Keratinocyte (primary cell): Measurements from ENCODE around the gene HPF1. TPM values are rescaled to one million over a fixed set of nuclear protein-coding genes. Genes with fewer than 3 reads are reported as not detected.
"Not testable (repeated sequence)": the region's sequence is repeated elsewhere in the genome, so short reads cannot be mapped to it uniquely, and the experiment has no call there.

Source experiments
- DNase-seq: peaks from one replicate; pipeline ENCODE4 v3.0.0-alpha.2; 2011; ENCODE audit warnings: low read depth, missing footprints, low spot score
- FAIRE-seq: peaks from 2 replicates; lab custom pipeline; 2011; peaks lifted over from hg19 to GRCh38; lab: Jason Lieb, UNC
- H2AFZ ChIP-seq: 2 replicates; pipeline ENCODE4 v1.6.0; 2012; ENCODE audit warnings: low read length, control low read depth, inconsistent platforms; ENCODE audit not compliant: control insufficient read depth
- H3K27ac ChIP-seq: 2 replicates; pipeline ENCODE4 v1.5.1; 2011; ENCODE audit warnings: low read length; ENCODE audit not compliant: control insufficient read depth, insufficient read depth
- H3K27me3 ChIP-seq: 3 replicates; pipeline ENCODE4 v1.6.0; 2011; ENCODE audit warnings: low read length; ENCODE audit not compliant: control insufficient read depth, insufficient read depth; ENCODE audit errors: extremely low read depth
- H3K36me3 ChIP-seq, 2 experiments: 2 replicates in 1 of 2; 3 replicates in 1 of 2; pipeline ENCODE4 v1.5.1; 2011; ENCODE audit warnings: low read length in 2 of 2, mild to moderate bottlenecking in 1 of 2; ENCODE audit not compliant: control insufficient read depth in 2 of 2, insufficient read depth in 2 of 2; ENCODE audit errors: extremely low read depth in 1 of 2
- H3K4me1 ChIP-seq: 3 replicates; pipeline ENCODE4 v1.5.1; 2011; ENCODE audit warnings: low read length; ENCODE audit not compliant: control insufficient read depth, insufficient read depth; ENCODE audit errors: extremely low read depth
- H3K4me2 ChIP-seq: 3 replicates; pipeline ENCODE4 v1.6.0; 2011; ENCODE audit warnings: low read depth, low read length; ENCODE audit not compliant: control insufficient read depth, insufficient read depth; ENCODE audit errors: extremely low read depth
- H3K4me3 ChIP-seq, 3 experiments: fragments of 200-600 bp in 1 of 3; sonication (generic) in 1 of 3; 2 replicates in 2 of 3; 3 replicates in 1 of 3; pipeline ENCODE4 v1.5.1; 2011 to 2016; ENCODE audit warnings: low read length in 3 of 3, mild to moderate bottlenecking in 3 of 3, control low read depth in 2 of 3, inconsistent platforms in 1 of 3, low read depth in 1 of 3, mixed read lengths in 1 of 3, mixed run types in 1 of 3, moderate library complexity in 1 of 3; ENCODE audit not compliant: control insufficient read depth in 2 of 3, insufficient read depth in 2 of 3; ENCODE audit errors: extremely low read depth in 1 of 3
- H3K79me2 ChIP-seq: 2 replicates; pipeline ENCODE4 v1.6.0; 2012; ENCODE audit warnings: low read length; ENCODE audit not compliant: control insufficient read depth, insufficient read depth
- H3K9ac ChIP-seq: 3 replicates; pipeline ENCODE4 v1.6.0; 2011; ENCODE audit warnings: low read length; ENCODE audit not compliant: control insufficient read depth, insufficient read depth; ENCODE audit errors: extremely low read depth
- H3K9me1 ChIP-seq: 3 replicates; pipeline ENCODE4 v1.6.0; 2011; ENCODE audit warnings: low read length; ENCODE audit not compliant: control insufficient read depth, insufficient read depth; ENCODE audit errors: extremely low read depth
- H3K9me3 ChIP-seq: 2 replicates; pipeline ENCODE4 v1.5.1; 2012; ENCODE audit warnings: low read depth, low read length; ENCODE audit not compliant: control insufficient read depth
- H4K20me1 ChIP-seq: 3 replicates; pipeline ENCODE4 v1.6.0; 2011; ENCODE audit warnings: low read length; ENCODE audit not compliant: control insufficient read depth, insufficient read depth; ENCODE audit errors: extremely low read depth
- CTCF ChIP-seq, 3 experiments: IDR thresholded peaks in 1 of 3; conservative IDR thresholded peaks in 1 of 3; optimal IDR thresholded peaks in 1 of 3; 2 replicates in 2 of 3; 3 replicates in 1 of 3; pipeline versions ENCODE3 to v1.5.1; 2011; ENCODE audit warnings: low read length in 3 of 3, mild to moderate bottlenecking in 3 of 3, moderate library complexity in 2 of 3, control low read depth in 1 of 3, inconsistent platforms in 1 of 3; ENCODE audit not compliant: insufficient read depth in 2 of 3; ENCODE audit errors: extremely low read depth in 1 of 3
- EZH2 ChIP-seq: IDR thresholded peaks from one replicate; pipeline ENCODE4 v1.6.1; 2012; ENCODE audit warnings: inconsistent platforms, mild to moderate bottlenecking, low read length, moderate library complexity
- dilution Hi-C: fragments of 300-500 bp; cut with MboI; formaldehyde crosslinking; loops from one replicate; pipeline ENCODE4 v1.7.0; 2020; ENCODE audit warnings: low sequenced_read_pairs; ENCODE audit not compliant: extremely low pct_ligation_motif_present
- polyA plus RNA-seq, 5 experiments: library from polyadenylated mRNA; depleted of rRNA in 3 of 5; stranded (reverse) in 3 of 5; stranded (forward) in 1 of 5; unstranded in 1 of 5; fragments of >200 nt; gene quantifications; 1 replicate in 1 of 5; 2 replicates in 3 of 5; 3 replicates in 1 of 5; pipeline versions ENCODE4 v1.2.1 to v1.2.3, GENCODE V29; 2011 to 2012; ENCODE audit warnings: missing spikeins in 2 of 5, low read depth in 1 of 5, low replicate concordance in 1 of 5

The HPF1 gene
- polyA plus RNA-seq, 1 donor (not counting 4 experiments of a cell fraction or from before 2014, with no cell fraction given), result 19.1 TPM

GRCh38 chr4:169741569-169741968 is 16.2 kb downstream of the HPF1 start:
- Histone ChIP-seq H3K27me3 (no peaks in the 10 kb centered on the region), H3K9me3 (no peaks in the 10 kb centered on the region), H3K9ac (no peak overlapping the region), H3K9me1 (no peaks in the 10 kb centered on the region), H2AFZ (no peak overlapping the region), H3K27ac (no peak overlapping the region), H3K4me1 (peaks cover 12% of the 10 kb centered on the region), H3K4me2 (no peak overlapping the region), H4K20me1 (no peaks in the 10 kb centered on the region), H3K4me3 (no peak overlapping the region), H3K36me3 (peaks cover 0 to 2% of the 10 kb centered on the region in 2 experiments), H3K79me2 (no peaks in the 10 kb centered on the region)
- dilution Hi-C loops, result no loop called here
- FAIRE-seq (no peak), DNase-seq (no peak)
- TF ChIP-seq CTCF (optimal IDR thresholded peaks at IDR 0.05 in 1 of 3, IDR thresholded peaks at IDR 0.05 in 1 of 3, conservative IDR thresholded peaks at IDR 0.05 in 1 of 3; ENCODE audit: extremely low read depth in 1 of 3, insufficient read depth in 2 of 3, low read length in 3 of 3) (no peak), EZH2 (no peak)

- DNase-seq, H3K4me2 ChIP-seq, H3K27me3 ChIP-seq, H3K9me3 ChIP-seq, H3K36me3 ChIP-seq, H4K20me1 ChIP-seq, H2AFZ ChIP-seq, FAIRE-seq, H3K79me2 ChIP-seq, H3K9me1 ChIP-seq, H3K4me3 ChIP-seq, H3K27ac ChIP-seq, H3K4me1 ChIP-seq, dilution Hi-C loops, H3K9ac ChIP-seq: not testable (repeated sequence)
These were observed 19.1 kb downstream of the HPF1 start for GRCh38 chr4:169738604-169739003.

GRCh38 chr4:169730564-169730963 is 27.2 kb downstream of the HPF1 start:
- peaks cover 0 to 2% of the 10 kb centered on the region in 2 experiments for H3K36me3 ChIP-seq
- no peaks in the 10 kb centered on the region for H3K9me1 ChIP-seq
- no peak overlapping the region for H3K27ac ChIP-seq
- no peaks in the 10 kb centered on the region for H3K27me3 ChIP-seq
- no peak overlapping the region for H2AFZ ChIP-seq
- peak; percentile 52 for FAIRE-seq
- H3K4me2 ChIP-seq, result no peak overlapping the region
- H4K20me1 ChIP-seq, result no peaks in the 10 kb centered on the region
- dilution Hi-C loops, result no loop called here
- no peak for DNase-seq
- no peak overlapping the region for H3K9ac ChIP-seq
- TF ChIP-seq EZH2 (no peak), CTCF (optimal IDR thresholded peaks at IDR 0.05 in 1 of 3, IDR thresholded peaks at IDR 0.05 in 1 of 3, conservative IDR thresholded peaks at IDR 0.05 in 1 of 3; ENCODE audit: extremely low read depth in 1 of 3, insufficient read depth in 2 of 3, low read length in 3 of 3) (no peak)
- H3K9me3 ChIP-seq, result no peaks in the 10 kb centered on the region
- no peaks in the 10 kb centered on the region for H3K4me1 ChIP-seq
- no peaks in the 10 kb centered on the region for H3K79me2 ChIP-seq
- no peak overlapping the region for H3K4me3 ChIP-seq
